K562 (cell line): Measurements from ENCODE around the gene SMAD4.

Experiments used
- CTCF ChIP-seq, 3 experiments: IDR thresholded peaks in 2 of 3; conservative IDR thresholded peaks in 1 of 3; 2 replicates each; pipeline ENCODE4 v1.5.1; 2011 to 2012; ENCODE audit warnings: low read length in 3 of 3, mild to moderate bottlenecking in 3 of 3, control low read depth in 2 of 3, improper control_type of control experiment in 1 of 3, inconsistent platforms in 1 of 3, low read depth in 1 of 3, mixed read lengths in 1 of 3, moderate library complexity in 1 of 3; ENCODE audit not compliant: insufficient read depth in 2 of 3
- EZH2 ChIP-seq: IDR thresholded peaks from 2 replicates; pipeline ENCODE4 v1.6.1; 2012; ENCODE audit warnings: low read depth, mild to moderate bottlenecking, inconsistent platforms, low read length, borderline replicate concordance

- TF ChIP-seq EZH2 (no peak), CTCF (IDR thresholded peaks at IDR 0.05 in 2 of 3, conservative IDR thresholded peaks at IDR 0.05 in 1 of 3; ENCODE audit: insufficient read depth in 2 of 3, low read depth in 1 of 3, low read length in 3 of 3) (no peak)
Measured at GRCh38 chr18:51039138-51040112, 9.4 kb downstream of the SMAD4 start.
